ENCODE measurements around the gene KIF21A. TPM values are rescaled to one million over a fixed set of nuclear protein-coding genes. Genes with fewer than 3 reads are reported as not detected.

KIF21A gene
- total RNA-seq, 4 donors from 2014 or later = 26.4 to 55.0 (median 40.7) TPM

DNA sequence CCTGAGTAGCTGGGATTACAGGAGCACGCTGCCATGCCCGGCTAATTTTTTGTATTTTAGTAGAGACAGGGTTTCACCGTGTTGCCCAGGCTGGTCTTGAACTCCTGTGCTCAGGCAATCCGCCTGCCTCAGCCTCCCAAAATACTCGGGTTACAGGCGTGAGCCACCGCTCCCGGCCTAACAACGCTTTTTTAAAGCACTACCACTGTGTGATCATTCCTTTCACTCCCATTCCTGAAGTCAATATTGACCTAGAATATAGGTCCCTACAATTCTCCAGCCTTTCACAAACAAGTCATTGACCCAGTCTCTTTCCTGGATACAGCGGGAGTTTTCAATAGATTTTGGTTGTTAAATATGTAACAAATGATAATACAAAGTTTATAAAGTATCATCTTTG, 62.8 kb downstream of the KIF21A start:
- Histone ChIP-seq H3K27me3 (no peaks in the 10 kb centered on the region), H3K36me3 (no peaks in the 10 kb centered on the region), H3K27ac (no peak overlapping the region), H3K9me3 (no peaks in the 10 kb centered on the region), H3K4me1 (no peaks in the 10 kb centered on the region), H3K4me3 (no peak overlapping the region)
- WGBS = 96% methylated on average over 10 of the region's 10 CpGs
- DNase-seq (ENCODE audit: low spot score in 2 of 2) = no peak
- TF ChIP-seq POLR2AphosphoS5 (IDR thresholded peaks at IDR 0.05) (no peak), POLR2A (IDR thresholded peaks at IDR 0.05) (no peak), EP300 (IDR thresholded peaks at IDR 0.05) (no peak)
- TF ChIP-seq, protein P1, sequence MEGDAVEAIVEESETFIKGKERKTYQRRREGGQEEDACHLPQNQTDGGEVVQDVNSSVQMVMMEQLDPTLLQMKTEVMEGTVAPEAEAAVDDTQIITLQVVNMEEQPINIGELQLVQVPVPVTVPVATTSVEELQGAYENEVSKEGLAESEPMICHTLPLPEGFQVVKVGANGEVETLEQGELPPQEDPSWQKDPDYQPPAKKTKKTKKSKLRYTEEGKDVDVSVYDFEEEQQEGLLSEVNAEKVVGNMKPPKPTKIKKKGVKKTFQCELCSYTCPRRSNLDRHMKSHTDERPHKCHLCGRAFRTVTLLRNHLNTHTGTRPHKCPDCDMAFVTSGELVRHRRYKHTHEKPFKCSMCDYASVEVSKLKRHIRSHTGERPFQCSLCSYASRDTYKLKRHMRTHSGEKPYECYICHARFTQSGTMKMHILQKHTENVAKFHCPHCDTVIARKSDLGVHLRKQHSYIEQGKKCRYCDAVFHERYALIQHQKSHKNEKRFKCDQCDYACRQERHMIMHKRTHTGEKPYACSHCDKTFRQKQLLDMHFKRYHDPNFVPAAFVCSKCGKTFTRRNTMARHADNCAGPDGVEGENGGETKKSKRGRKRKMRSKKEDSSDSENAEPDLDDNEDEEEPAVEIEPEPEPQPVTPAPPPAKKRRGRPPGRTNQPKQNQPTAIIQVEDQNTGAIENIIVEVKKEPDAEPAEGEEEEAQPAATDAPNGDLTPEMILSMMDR (IDR thresholded peaks at IDR 0.05) = no peak

DNA sequence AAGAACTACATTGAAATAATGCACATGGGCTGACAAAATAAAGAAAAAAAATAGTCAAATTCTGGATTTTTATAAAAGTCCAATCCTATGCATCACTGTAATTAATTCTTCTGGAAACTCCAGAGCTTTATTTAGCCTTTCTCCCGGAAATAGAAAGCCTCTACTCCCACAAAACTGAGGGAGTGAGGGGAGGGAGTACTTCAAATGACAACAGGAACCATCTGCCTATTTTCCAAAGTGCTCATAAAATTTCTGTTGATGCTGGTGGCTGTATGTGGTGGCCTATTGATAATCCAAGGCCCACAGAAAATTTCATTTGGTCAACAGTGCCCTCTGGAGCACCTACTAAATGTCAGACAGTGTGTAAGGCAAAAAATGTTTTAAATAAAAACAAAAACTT, 64.6 kb downstream of the KIF21A start:
- no peak for DNase-seq (ENCODE audit: low spot score in 2 of 2)
- H3K9me3 ChIP-seq = no peaks in the 10 kb centered on the region
- no peaks in the 10 kb centered on the region for H3K4me1 ChIP-seq
- H3K4me3 ChIP-seq = no peak overlapping the region
- TF ChIP-seq, protein P1 (IDR thresholded peaks at IDR 0.05) = no peak
- no peak for TF ChIP-seq POLR2AphosphoS5 (IDR thresholded peaks at IDR 0.05)
- TF ChIP-seq EP300 (IDR thresholded peaks at IDR 0.05) = no peak
- no peak for TF ChIP-seq POLR2A (IDR thresholded peaks at IDR 0.05)
- no peak overlapping the region for H3K27ac ChIP-seq
- 69% methylated on average over 1 of the region's 1 CpG for WGBS
- no peaks in the 10 kb centered on the region for H3K36me3 ChIP-seq
- H3K27me3 ChIP-seq = no peaks in the 10 kb centered on the region

DNA sequence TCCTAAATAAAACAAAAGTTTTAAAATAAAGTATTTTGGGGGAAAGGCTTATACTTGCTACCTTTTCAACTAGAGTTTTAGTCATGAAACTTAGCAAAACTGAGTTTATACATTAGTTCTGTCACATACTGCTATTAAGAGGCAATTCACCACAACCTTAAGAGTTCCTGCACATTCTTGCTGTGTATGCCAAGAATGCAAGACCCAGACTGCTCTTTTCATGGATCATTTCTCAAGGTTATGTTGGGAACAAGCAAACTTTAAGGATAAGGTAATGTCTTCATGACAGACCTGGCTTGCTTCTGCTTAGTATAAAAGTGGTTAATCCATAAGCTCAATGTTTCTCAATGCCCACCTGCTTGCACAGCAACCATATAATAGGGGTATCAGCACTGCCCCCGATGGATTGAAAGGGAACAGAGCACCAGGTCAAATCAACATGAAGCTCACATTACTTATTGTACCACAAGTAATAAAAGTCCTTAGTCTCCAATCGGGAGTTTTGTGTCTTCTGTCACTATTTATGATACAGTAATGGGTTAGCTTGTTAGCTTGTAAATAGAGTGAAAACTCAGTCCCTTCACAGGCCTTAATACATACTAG, 67.6 kb downstream of the KIF21A start:
- Histone ChIP-seq H3K4me1 (no peaks in the 10 kb centered on the region), H3K4me3 (no peak overlapping the region), H3K9me3 (no peaks in the 10 kb centered on the region), H3K27me3 (no peaks in the 10 kb centered on the region), H3K36me3 (no peaks in the 10 kb centered on the region), H3K27ac (no peak overlapping the region)
- DNase-seq (ENCODE audit: low spot score in 2 of 2) = no peak
- WGBS = 76% methylated on average over 2 of the region's 2 CpGs
- TF ChIP-seq, protein P1 (IDR thresholded peaks at IDR 0.05) = no peak
- TF ChIP-seq EP300 (IDR thresholded peaks at IDR 0.05) (no peak), POLR2A (IDR thresholded peaks at IDR 0.05) (no peak), POLR2AphosphoS5 (IDR thresholded peaks at IDR 0.05) (no peak)

DNA sequence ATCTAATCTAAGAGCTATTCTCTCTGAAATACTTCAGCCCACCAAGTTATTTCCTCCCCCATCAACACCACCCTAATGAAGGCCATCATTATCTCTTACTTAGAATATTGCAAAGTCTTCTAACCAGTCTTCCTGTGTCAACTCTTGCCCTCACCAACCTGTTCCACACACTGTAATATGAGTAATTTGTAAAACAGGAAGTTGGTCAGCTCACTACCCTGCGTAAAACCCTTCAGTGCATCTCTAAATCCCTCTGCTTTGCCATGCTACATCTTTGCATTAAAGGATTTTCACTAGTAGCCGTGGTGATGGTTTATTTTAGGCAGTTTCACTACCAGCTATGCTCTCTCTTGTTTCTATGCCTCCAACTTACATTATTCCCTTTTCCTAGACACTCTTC, 70.0 kb downstream of the KIF21A start:
- TF ChIP-seq, protein P1 (IDR thresholded peaks at IDR 0.05) = no peak
- no peak for TF ChIP-seq POLR2A (IDR thresholded peaks at IDR 0.05)
- no peak for TF ChIP-seq EP300 (IDR thresholded peaks at IDR 0.05)
- TF ChIP-seq POLR2AphosphoS5 (IDR thresholded peaks at IDR 0.05) = no peak
- no peaks in the 10 kb centered on the region for H3K4me1 ChIP-seq
- no peak for DNase-seq (ENCODE audit: low spot score in 2 of 2)
- no peaks in the 10 kb centered on the region for H3K36me3 ChIP-seq
- no peaks in the 10 kb centered on the region for H3K27me3 ChIP-seq
- 81% methylated on average over 2 of the region's 2 CpGs for WGBS
- no peak overlapping the region for H3K4me3 ChIP-seq
- H3K27ac ChIP-seq = no peak overlapping the region
- H3K9me3 ChIP-seq = no peaks in the 10 kb centered on the region

DNA sequence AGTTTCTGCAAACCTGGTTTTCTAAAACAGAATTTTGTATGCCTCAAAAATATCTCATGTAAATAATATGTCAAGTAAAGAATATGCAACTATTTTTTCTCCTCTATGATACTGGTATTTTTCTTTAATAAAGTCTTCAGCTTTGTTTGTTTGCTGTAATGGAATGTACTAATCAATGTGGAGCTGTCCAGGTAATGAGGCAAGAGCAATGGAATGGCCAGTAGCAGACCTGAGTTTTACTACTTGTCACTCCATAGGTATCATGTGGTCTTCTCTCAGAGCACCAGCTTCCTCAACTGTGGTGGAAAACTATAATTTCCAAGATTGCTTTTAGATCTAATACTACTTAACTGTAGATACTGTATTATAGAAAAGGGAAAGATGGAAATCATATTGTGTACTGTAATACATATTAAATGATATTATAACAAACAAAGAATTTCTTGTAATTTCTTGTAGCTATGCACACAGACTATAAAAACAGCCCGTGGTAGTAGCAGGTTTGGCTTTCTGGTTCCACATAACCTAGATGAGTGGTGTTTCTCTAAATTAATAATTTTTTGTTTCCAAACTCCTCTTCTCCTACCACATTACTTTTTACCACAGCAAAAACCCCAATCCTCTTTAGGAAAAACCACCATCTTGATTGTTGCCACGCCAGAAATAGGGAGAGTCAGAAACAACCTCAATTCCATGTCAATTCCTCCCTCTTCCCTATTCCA, 70.6 kb downstream of the KIF21A start:
- H3K36me3 ChIP-seq = no peaks in the 10 kb centered on the region
- no peaks in the 10 kb centered on the region for H3K4me1 ChIP-seq
- H3K9me3 ChIP-seq = no peaks in the 10 kb centered on the region
- DNase-seq (ENCODE audit: low spot score in 2 of 2) = no peak
- no peak for TF ChIP-seq POLR2AphosphoS5 (IDR thresholded peaks at IDR 0.05)
- H3K27me3 ChIP-seq = no peaks in the 10 kb centered on the region
- no peak overlapping the region for H3K4me3 ChIP-seq
- WGBS = 81% methylated on average over 2 of the region's 2 CpGs
- no peak overlapping the region for H3K27ac ChIP-seq
